IMR-90 (cell line): Measurements from ENCODE around the gene ROBO3. TPM values are rescaled to one million over a fixed set of nuclear protein-coding genes. Genes with fewer than 3 reads are reported as not detected.

Experiments
- ATAC-seq: fragments of 200-7000 bp; cut with Tn5 transposase; 2 replicates; pipeline ENCODE4 v1.9.1; 2020; ENCODE audit warnings: low read depth, mild to moderate bottlenecking, moderate library complexity
- BruUV-seq: library from RNA; stranded (reverse); fragments of 400-500 nt; replicated peaks from 2 replicates; lab custom pipeline; 2021; lab: Mats Ljungman, UMichigan
- CTCF ChIA-PET: fragments of 300-600 bp; formaldehyde crosslinking; extraction: SDS; loops from one replicate; lab custom pipeline; 2021; ENCODE audit warnings: antibody characterized with exemption; lab: Yijun Ruan, JAX
- POLR2A ChIA-PET: fragments of 300-600 bp; sonication (Branson Sonifier 250); formaldehyde crosslinking; loops from one replicate; lab custom pipeline; 2022; ENCODE audit warnings: antibody characterized with exemption; ENCODE audit not compliant: unreplicated experiment; lab: Charles Lee
- DNase-seq: peaks from one replicate; pipeline ENCODE4 v3.0.0; 2013
- H2AFZ ChIP-seq: replicated peaks from 2 replicates; pipeline ENCODE3; 2013; ENCODE audit warnings: low read length, mild to moderate bottlenecking; ENCODE audit not compliant: poor library complexity
- H2AK5ac ChIP-seq: 2 replicates; pipeline ENCODE4 v1.6.1; 2013; ENCODE audit warnings: low read depth, low read length, inconsistent platforms
- H2AK9ac ChIP-seq: replicated peaks from 2 replicates; pipeline ENCODE3; 2013; ENCODE audit warnings: mild to moderate bottlenecking, low read depth, low read length, moderate library complexity; ENCODE audit not compliant: poor library complexity
- H2BK120ac ChIP-seq: 2 replicates; pipeline ENCODE4 v1.6.1; 2013; ENCODE audit warnings: low read depth, low read length, inconsistent platforms
- H2BK15ac ChIP-seq: 3 replicates; pipeline ENCODE4 v1.6.1; 2013; ENCODE audit warnings: low read depth, low read length, inconsistent platforms
- H2BK20ac ChIP-seq: 2 replicates; pipeline ENCODE4 v1.6.1; 2013; ENCODE audit warnings: low read depth, mild to moderate bottlenecking, inconsistent platforms, low read length, moderate library complexity
- H2BK5ac ChIP-seq: 2 replicates; pipeline ENCODE4 v1.6.1; 2013; ENCODE audit warnings: mild to moderate bottlenecking, low read depth, low read length, inconsistent platforms; ENCODE audit not compliant: poor library complexity, severe bottlenecking
- H3K14ac ChIP-seq: replicated peaks from 2 replicates; pipeline ENCODE4 v1.6.1; 2013; ENCODE audit warnings: low read depth, low read length, inconsistent platforms
- H3K18ac ChIP-seq: 2 replicates; pipeline ENCODE4 v1.6.1; 2013; ENCODE audit warnings: low read depth, low read length, control low read depth
- H3K23ac ChIP-seq: 2 replicates; pipeline ENCODE4 v1.6.1; 2013; ENCODE audit warnings: low read depth, low read length, inconsistent platforms
- H3K27ac ChIP-seq: 2 replicates; pipeline ENCODE4 v1.5.1; 2013; ENCODE audit warnings: mild to moderate bottlenecking, control low read depth, low read length; ENCODE audit not compliant: insufficient read depth
- H3K27me3 ChIP-seq: 2 replicates; pipeline ENCODE4 v1.6.1; 2013; ENCODE audit warnings: low read length; ENCODE audit not compliant: control insufficient read depth, insufficient read depth
- H3K36me3 ChIP-seq: 2 replicates; pipeline ENCODE4 v1.6.1; 2013; ENCODE audit warnings: low read length, mixed read lengths; ENCODE audit not compliant: control insufficient read depth, insufficient read depth
- H3K4ac ChIP-seq: 2 replicates; pipeline ENCODE4 v1.6.1; 2013; ENCODE audit warnings: low read depth, low read length, inconsistent platforms
- H3K4me1 ChIP-seq: 2 replicates; pipeline ENCODE4 v1.6.1; 2013; ENCODE audit warnings: low read length, mixed read lengths; ENCODE audit not compliant: control insufficient read depth, insufficient read depth
- H3K4me2 ChIP-seq: 2 replicates; pipeline ENCODE4 v1.6.1; 2013; ENCODE audit warnings: low read depth, mild to moderate bottlenecking, control low read depth, low read length, moderate library complexity
- H3K4me3 ChIP-seq: 2 replicates; pipeline ENCODE4 v1.5.1; 2013; ENCODE audit warnings: low read depth, mild to moderate bottlenecking, control low read depth, low read length, moderate library complexity; ENCODE audit not compliant: insufficient read depth
- H3K56ac ChIP-seq: 2 replicates; pipeline ENCODE4 v1.6.1; 2013; ENCODE audit warnings: low read length, inconsistent platforms; ENCODE audit not compliant: insufficient read depth; ENCODE audit errors: extremely low read depth
- H3K79me1 ChIP-seq, 2 experiments: 2 replicates each; pipeline ENCODE4 v1.6.1; 2013; ENCODE audit warnings: low read length in 2 of 2, inconsistent platforms in 1 of 2, low read depth in 1 of 2
- H3K9ac ChIP-seq: 2 replicates; pipeline ENCODE4 v1.6.1; 2013; ENCODE audit warnings: low read depth, low read length, control low read depth
- H3K9me1 ChIP-seq: 2 replicates; pipeline ENCODE4 v1.6.1; 2013; ENCODE audit warnings: low read length, inconsistent platforms; ENCODE audit not compliant: insufficient read depth
- H3K9me3 ChIP-seq: 2 replicates; pipeline ENCODE4 v1.6.1; 2013; ENCODE audit warnings: low read length; ENCODE audit not compliant: control insufficient read depth, insufficient read depth
- H4K20me1 ChIP-seq: 2 replicates; pipeline ENCODE4 v1.6.1; 2013; ENCODE audit warnings: low read length, inconsistent platforms; ENCODE audit not compliant: insufficient read depth
- H4K5ac ChIP-seq: 2 replicates; pipeline ENCODE4 v1.6.1; 2013; ENCODE audit warnings: mild to moderate bottlenecking, low read depth, low read length, control low read depth
- H4K8ac ChIP-seq, 2 experiments: 2 replicates each; pipeline ENCODE4 v1.6.1; 2013; ENCODE audit warnings: low read depth in 2 of 2, low read length in 2 of 2, control low read depth in 1 of 2, inconsistent platforms in 1 of 2
- H4K91ac ChIP-seq: 2 replicates; pipeline ENCODE4 v1.6.1; 2013; ENCODE audit warnings: low read depth, low read length, inconsistent platforms; ENCODE audit not compliant: insufficient read depth
- BHLHE40 ChIP-seq: fragments of 150-350 bp; IDR thresholded peaks from 2 replicates; pipeline ENCODE4 v1.6.1; 2016; ENCODE audit warnings: mild to moderate bottlenecking, low read depth, low read length
- CEBPB ChIP-seq: IDR thresholded peaks from 2 replicates; pipeline ENCODE4 v1.6.1; 2012; ENCODE audit warnings: low read depth, low read length, improper control_type of control experiment
- CHD1 ChIP-seq: IDR thresholded peaks from 2 replicates; pipeline ENCODE4 v1.6.1; 2012; ENCODE audit warnings: low read depth, low read length, improper control_type of control experiment
- FOS ChIP-seq: fragments of 150-350 bp; IDR thresholded peaks from 2 replicates; pipeline ENCODE4 v1.6.1; 2016; ENCODE audit warnings: low read depth, low read length
- NFE2L2 ChIP-seq: fragments of 150-350 bp; IDR thresholded peaks from 2 replicates; pipeline ENCODE4 v1.6.1; 2016; ENCODE audit warnings: low read depth, mild to moderate bottlenecking, low read length
- POLR2A ChIP-seq: IDR thresholded peaks from 2 replicates; pipeline ENCODE4 v1.6.1; 2012; ENCODE audit warnings: mild to moderate bottlenecking, low read depth, low read length
- RAD21 ChIP-seq: IDR thresholded peaks from 2 replicates; pipeline ENCODE4 v1.6.1; 2012; ENCODE audit warnings: low read length, improper control_type of control experiment
- RCOR1 ChIP-seq: IDR thresholded peaks from 2 replicates; pipeline ENCODE4 v1.6.1; 2012; ENCODE audit warnings: mild to moderate bottlenecking, low read length, improper control_type of control experiment; ENCODE audit not compliant: insufficient replicate concordance
- RFX5 ChIP-seq: IDR thresholded peaks from 2 replicates; pipeline ENCODE4 v1.8.0; 2012; ENCODE audit warnings: low read depth, mild to moderate bottlenecking, low read length, moderate library complexity
- SMC3 ChIP-seq: fragments of 150-350 bp; IDR thresholded peaks from 2 replicates; pipeline ENCODE4 v1.6.1; 2016; ENCODE audit warnings: low read depth, mild to moderate bottlenecking, antibody characterized with exemption, low read length, moderate library complexity
- WGBS, 2 experiments: methylation state at CpG; one replicate each; pipeline versions ENCODE4 v1.1.5 to v1.1.7; 2013; ENCODE audit warnings: missing lambda C conversion rate in 2 of 2; ENCODE audit not compliant: insufficient read length in 1 of 2; ENCODE audit errors: extremely low coverage in 2 of 2; 5-methylcytosine and 5-hydroxymethylcytosine counted together
- dilution Hi-C: fragments of 300-500 bp; cut with HindIII; formaldehyde crosslinking; loops from one replicate; pipeline ENCODE4 v1.14.3; 2018; ENCODE audit warnings: low sequenced_read_pairs; ENCODE audit not compliant: unreplicated experiment
- in situ Hi-C: fragments of 300-500 bp; cut with MboI; formaldehyde crosslinking; loops from 3 replicates; pipeline ENCODE4 v1.14.3; 2019; ENCODE audit warnings: low sequenced_read_pairs, inconsistent platforms, mixed read lengths
- intact Hi-C: fragments of 100-400 bp; cut with micrococcal nuclease; formaldehyde crosslinking; loops from 2 replicates; pipeline ENCODE4 v1.10.0; 2022
- polyA plus RNA-seq, 3 experiments: library from polyadenylated mRNA; depleted of rRNA; stranded (reverse); fragments of >200 nt; gene quantifications; 2 replicates each; pipeline ENCODE4 v1.2.3, GENCODE V29; 2012; ENCODE audit warnings: low replicate concordance in 1 of 3
- total RNA-seq: library from RNA; depleted of rRNA; stranded (reverse); fragments of >200 nt; gene quantifications from 2 replicates; pipeline ENCODE4 v1.2.3, GENCODE V29; 2012

Gene ROBO3
- total and polyA plus RNA-seq, 2 of the 4 experiments (the other 2 are of a cell fraction): 12.0 to 54.1 TPM

- no peak for TF ChIP-seq FOS
- TF ChIP-seq POLR2A: no peak
- TF ChIP-seq SMC3: no peak
Measured at GRCh38 chr11:124877910-124878758, 12.9 kb downstream of the ROBO3 start (continued).

GRCh38 chr11:124878759-124879492 is 13.7 kb downstream of the ROBO3 start:
- H3K4me1 ChIP-seq: peaks cover 3% of the 10 kb centered on the region
- no peak overlapping the region for H2AK9ac ChIP-seq
- H3K27ac ChIP-seq: no peak overlapping the region
- H2BK120ac ChIP-seq: no peak overlapping the region
- TF ChIP-seq CEBPB (no peak), FOS (no peak), BHLHE40 (no peak), RAD21 (no peak), RCOR1 (no peak), NFE2L2 (no peak), CHD1 (no peak), RFX5 (no peak)
- H3K4ac ChIP-seq: no peak overlapping the region
- H3K56ac ChIP-seq: no peak overlapping the region
- H3K9ac ChIP-seq: no peak overlapping the region
- dilution Hi-C loops (no loop called here), in situ Hi-C loops (loop anchor here (5.0 kb wide), 1 partner anchor 73 kb away; the partner anchor contains the start of gene CCDC15), intact Hi-C loops (loop anchor here (5.0 to 10.0 kb wide), 2 partner anchors 263 to 526 kb away; no protein-coding TSS in a partner anchor)
- no peak overlapping the region for H4K5ac ChIP-seq
- H2AK5ac ChIP-seq: no peak overlapping the region
- no peak for ATAC-seq
- H2BK20ac ChIP-seq: no peak overlapping the region
- H3K79me1 ChIP-seq: peaks cover 6 to 21% of the 10 kb centered on the region in 2 experiments; a peak in 3 of 4 replicates
- H3K4me3 ChIP-seq: no peak overlapping the region
- no peak overlapping the region for H3K14ac ChIP-seq
- H3K27me3 ChIP-seq: no peaks in the 10 kb centered on the region; the same call in 1 of the 2 replicates
- no peak overlapping the region for H3K23ac ChIP-seq
- H3K36me3 ChIP-seq: no peaks in the 10 kb centered on the region
- no TSS peak for BruUV-seq
- no peak overlapping the region for H4K8ac ChIP-seq
- no peak overlapping the region for H2AFZ ChIP-seq
- POLR2A ChIA-PET: no interaction called here
- CTCF ChIA-PET: interaction anchor here (1.5 kb wide), 1 partner anchor 12 kb away, joined by 4 read pairs; no protein-coding TSS in a partner anchor
- no peak overlapping the region for H3K18ac ChIP-seq
- peaks cover 3% of the 10 kb centered on the region; the same call in 1 of the 2 replicates for H3K9me1 ChIP-seq
- 93% methylated on average over 3 of the region's 11 CpGs; no CpG with 5 or more reads in 1 of the 2 experiments for WGBS, 2 experiments
- no peak overlapping the region for H2BK15ac ChIP-seq
- DNase-seq: no peak
- no peak overlapping the region for H2BK5ac ChIP-seq
- H4K91ac ChIP-seq: no peak overlapping the region
- H3K4me2 ChIP-seq: no peak overlapping the region
- H4K20me1 ChIP-seq: no peaks in the 10 kb centered on the region
- no peaks in the 10 kb centered on the region for H3K9me3 ChIP-seq
